Prostate gland (tissue), 2 donors: ENCODE measurements around the gene TMEM135.

Experiments used
- CTCF ChIP-seq, 4 experiments: fragments of 200-600 bp in 2 of 4; fragments of 450-650 bp in 2 of 4; sonication (generic) in 2 of 4; IDR thresholded peaks; 1 replicate in 3 of 4; 2 replicates in 1 of 4; pipeline ENCODE4 v1.5.1; 2016 to 2019; ENCODE audit warnings: antibody characterized with exemption in 4 of 4, mild to moderate bottlenecking in 2 of 4, moderate library complexity in 2 of 4
- POLR2A ChIP-seq: fragments of 450-650 bp; IDR thresholded peaks from one replicate; pipeline ENCODE4 v1.6.1; 2016; ENCODE audit warnings: antibody characterized with exemption, mild to moderate bottlenecking
- POLR2AphosphoS5 ChIP-seq: sonication (generic); formaldehyde crosslinking; IDR thresholded peaks from one replicate; pipeline ENCODE4 v1.6.1; 2017; ENCODE audit warnings: antibody characterized with exemption

- no peak for TF ChIP-seq CTCF (IDR thresholded peaks at IDR 0.05)
- TF ChIP-seq POLR2A = no peak
- TF ChIP-seq POLR2AphosphoS5 = no peak
Measured at GRCh38 chr11:87351676-87352075, 313.9 kb downstream of the TMEM135 start.
